Activated B cell treated with CpG ODN at 0.5 μM for 24 hours (primary cell): Measurements from ENCODE around the gene IGLON5. TPM values are rescaled to one million over a fixed set of nuclear protein-coding genes. Genes with fewer than 3 reads are reported as not detected.

Experiments
- ATAC-seq: fragments of 200-7000 bp; cut with Tn5 transposase; one replicate; pipeline ENCODE4 v1.10.0; 2021; ENCODE audit warnings: low read depth, mild to moderate bottlenecking, moderate library complexity
- CTCF ChIA-PET: fragments of 350-600 bp; sonication (Branson Sonifier 250); formaldehyde crosslinking; loops from one replicate; lab custom pipeline; 2021; ENCODE audit warnings: antibody characterized with exemption; lab: Charles Lee
- POLR2A ChIA-PET: fragments of 350-600 bp; sonication (Branson Sonifier 250); formaldehyde crosslinking; loops from one replicate; lab custom pipeline; 2021; ENCODE audit warnings: antibody characterized with exemption; lab: Charles Lee
- DNase-seq: peaks from one replicate; pipeline ENCODE4 v3.0.0; 2022
- H3K27ac Mint-ChIP-seq: one replicate; pipeline ENCODE4 v1.8.0; 2020; ENCODE audit warnings: mixed read lengths
- H3K27me3 Mint-ChIP-seq: one replicate; pipeline ENCODE4 v1.8.0; 2021; ENCODE audit warnings: mixed read lengths
- H3K36me3 Mint-ChIP-seq: one replicate; pipeline ENCODE4 v1.8.0; 2021; ENCODE audit warnings: low read depth, mixed read lengths
- H3K4me1 Mint-ChIP-seq: one replicate; pipeline ENCODE4 v1.8.0; 2021; ENCODE audit warnings: mixed read lengths
- H3K4me3 Mint-ChIP-seq: one replicate; pipeline ENCODE4 v1.8.0; 2020; ENCODE audit warnings: mild to moderate bottlenecking, mixed read lengths
- H3K9me3 Mint-ChIP-seq: one replicate; pipeline ENCODE4 v1.8.0; 2020; ENCODE audit warnings: mixed read lengths
- intact Hi-C: fragments of 100-400 bp; cut with micrococcal nuclease; formaldehyde crosslinking; loops from one replicate; pipeline ENCODE4 v1.15.1; 2024
- total RNA-seq: library from RNA; stranded (reverse); gene quantifications from 2 replicates; pipeline ENCODE4 v1.2.3, GENCODE V29; 2022
- TF ChIP-seq, protein P1 (sequence below): fragments of 200-600 bp; IDR thresholded peaks from one replicate; pipeline ENCODE4 v1.8.0; 2022; ENCODE audit warnings: antibody characterized with exemption, mild to moderate bottlenecking

IGLON5 gene
- total RNA-seq, 1 donor from 2014 or later: not detected

- TF ChIP-seq, protein P1, sequence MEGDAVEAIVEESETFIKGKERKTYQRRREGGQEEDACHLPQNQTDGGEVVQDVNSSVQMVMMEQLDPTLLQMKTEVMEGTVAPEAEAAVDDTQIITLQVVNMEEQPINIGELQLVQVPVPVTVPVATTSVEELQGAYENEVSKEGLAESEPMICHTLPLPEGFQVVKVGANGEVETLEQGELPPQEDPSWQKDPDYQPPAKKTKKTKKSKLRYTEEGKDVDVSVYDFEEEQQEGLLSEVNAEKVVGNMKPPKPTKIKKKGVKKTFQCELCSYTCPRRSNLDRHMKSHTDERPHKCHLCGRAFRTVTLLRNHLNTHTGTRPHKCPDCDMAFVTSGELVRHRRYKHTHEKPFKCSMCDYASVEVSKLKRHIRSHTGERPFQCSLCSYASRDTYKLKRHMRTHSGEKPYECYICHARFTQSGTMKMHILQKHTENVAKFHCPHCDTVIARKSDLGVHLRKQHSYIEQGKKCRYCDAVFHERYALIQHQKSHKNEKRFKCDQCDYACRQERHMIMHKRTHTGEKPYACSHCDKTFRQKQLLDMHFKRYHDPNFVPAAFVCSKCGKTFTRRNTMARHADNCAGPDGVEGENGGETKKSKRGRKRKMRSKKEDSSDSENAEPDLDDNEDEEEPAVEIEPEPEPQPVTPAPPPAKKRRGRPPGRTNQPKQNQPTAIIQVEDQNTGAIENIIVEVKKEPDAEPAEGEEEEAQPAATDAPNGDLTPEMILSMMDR: no peak
- CTCF ChIA-PET: no interaction called here
- no peak for ATAC-seq
- H3K36me3 Mint-ChIP-seq: no peaks in the 10 kb centered on the region
- no peak for DNase-seq
- intact Hi-C loops: no loop called here
- no peak overlapping the region for H3K4me3 Mint-ChIP-seq
- POLR2A ChIA-PET: no interaction called here
- peaks cover 14% of the 10 kb centered on the region for H3K9me3 Mint-ChIP-seq
- peaks cover 33% of the 10 kb centered on the region for H3K27me3 Mint-ChIP-seq
- no peak overlapping the region for H3K27ac Mint-ChIP-seq
- peaks cover 2% of the 10 kb centered on the region for H3K4me1 Mint-ChIP-seq
Measured at GRCh38 chr19:51277112-51277511, 34.3 kb upstream of the IGLON5 start.

DNA sequence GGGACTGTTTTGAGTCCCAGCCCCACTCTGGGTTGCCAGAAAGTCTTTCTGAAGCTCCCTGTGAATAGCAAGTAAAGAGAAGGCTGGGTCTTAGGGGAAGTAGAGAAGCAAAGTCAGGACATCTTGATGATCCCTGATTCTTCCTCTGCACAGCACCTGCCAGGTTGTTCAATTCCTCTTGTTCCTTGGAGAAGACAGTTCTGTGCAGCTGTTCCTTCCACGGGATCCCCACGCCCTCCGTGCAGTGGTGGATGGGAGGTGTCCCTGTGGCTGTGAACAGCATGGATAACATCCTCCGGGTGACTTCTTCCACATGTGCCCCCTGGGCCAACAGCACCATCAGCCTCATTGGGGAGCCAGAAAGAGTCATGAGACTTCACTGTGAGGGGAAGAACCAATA, 29.1 kb upstream of the IGLON5 start:
- DNase-seq (no peak), ATAC-seq (no peak)
- POLR2A ChIA-PET: no interaction called here
- intact Hi-C loops: no loop called here
- Mint-ChIP-seq H3K27ac (no peak overlapping the region), H3K9me3 (peaks cover 11% of the 10 kb centered on the region), H3K36me3 (no peaks in the 10 kb centered on the region), H3K4me1 (no peaks in the 10 kb centered on the region), H3K27me3 (peaks cover 33% of the 10 kb centered on the region), H3K4me3 (no peak overlapping the region)
- CTCF ChIA-PET: no interaction called here
- TF ChIP-seq, protein P1: no peak

GRCh38 chr19:51285682-51286081, 25.8 kb upstream of the IGLON5 start:
- ChIA-PET POLR2A (no interaction called here), CTCF (no interaction called here)
- Mint-ChIP-seq H3K4me1 (no peaks in the 10 kb centered on the region), H3K4me3 (no peak overlapping the region), H3K27ac (no peak overlapping the region), H3K9me3 (peaks cover 4% of the 10 kb centered on the region), H3K27me3 (peaks cover 11% of the 10 kb centered on the region), H3K36me3 (no peaks in the 10 kb centered on the region)
- ATAC-seq: no peak
- intact Hi-C loops: no loop called here
- TF ChIP-seq, protein P1: no peak
- no peak for DNase-seq

GRCh38 chr19:51289635-51290034, 21.8 kb upstream of the IGLON5 start:
- CTCF ChIA-PET: no interaction called here
- no peaks in the 10 kb centered on the region for H3K36me3 Mint-ChIP-seq
- H3K27ac Mint-ChIP-seq: no peak overlapping the region
- H3K4me3 Mint-ChIP-seq: no peak overlapping the region
- DNase-seq: no peak
- peaks cover 12% of the 10 kb centered on the region for H3K27me3 Mint-ChIP-seq
- TF ChIP-seq, protein P1: no peak
- POLR2A ChIA-PET: no interaction called here
- H3K9me3 Mint-ChIP-seq: no peaks in the 10 kb centered on the region
- H3K4me1 Mint-ChIP-seq: no peaks in the 10 kb centered on the region
- intact Hi-C loops: no loop called here
- no peak for ATAC-seq

DNA sequence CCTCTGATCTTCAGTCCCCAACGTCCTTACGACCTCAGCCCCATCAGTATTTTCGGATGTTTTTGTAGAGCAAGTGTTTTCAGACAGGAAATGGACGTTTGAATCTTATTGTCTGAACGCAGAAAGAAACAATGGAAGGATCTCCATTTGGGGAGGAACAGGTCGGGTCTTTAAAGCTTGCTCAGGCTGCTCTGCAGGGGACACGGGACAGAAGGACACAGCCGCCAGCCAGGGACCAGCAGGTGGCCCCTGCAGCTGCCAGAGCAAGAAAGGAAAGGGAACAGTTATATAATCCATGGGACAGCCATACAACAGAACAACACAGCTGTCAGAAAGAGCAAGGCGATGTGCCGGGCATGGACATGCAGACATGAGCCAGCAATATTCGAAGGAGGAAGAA, 18.5 kb upstream of the IGLON5 start:
- peaks cover 17% of the 10 kb centered on the region for H3K27me3 Mint-ChIP-seq
- POLR2A ChIA-PET: no interaction called here
- no peaks in the 10 kb centered on the region for H3K4me1 Mint-ChIP-seq
- CTCF ChIA-PET: no interaction called here
- ATAC-seq: no peak
- no peaks in the 10 kb centered on the region for H3K36me3 Mint-ChIP-seq
- TF ChIP-seq, protein P1: no peak
- no peaks in the 10 kb centered on the region for H3K9me3 Mint-ChIP-seq
- intact Hi-C loops: no loop called here
- no peak overlapping the region for H3K4me3 Mint-ChIP-seq
- H3K27ac Mint-ChIP-seq: no peak overlapping the region
- no peak for DNase-seq
